Activated naive CD4-positive, alpha-beta T cell treated with anti-CD3 and anti-CD28 coated beads, Interleukin-2, amount 10 ng/mL, durations not matched to agents 7 days and 5 days (primary cell): ENCODE results near the gene STPG3.

Experiments used
- CTCF ChIA-PET: fragments of 350-600 bp; sonication (Branson Sonifier 250); formaldehyde crosslinking; loops from one replicate; lab custom pipeline; 2021; ENCODE audit warnings: antibody characterized with exemption; lab: Charles Lee
- DNase-seq: peaks from one replicate; pipeline ENCODE4 v3.0.0-alpha.2; 2020
- H3K27ac Mint-ChIP-seq: one replicate; pipeline ENCODE4 v1.8.0; 2021; ENCODE audit warnings: mild to moderate bottlenecking, moderate library complexity, mixed read lengths
- H3K27me3 Mint-ChIP-seq: one replicate; pipeline ENCODE4 v1.8.0; 2021; ENCODE audit warnings: mild to moderate bottlenecking, mixed read lengths
- H3K36me3 Mint-ChIP-seq: one replicate; pipeline ENCODE4 v1.8.0; 2021; ENCODE audit warnings: mixed read lengths
- H3K4me1 Mint-ChIP-seq: one replicate; pipeline ENCODE4 v1.8.0; 2021; ENCODE audit warnings: mixed read lengths
- H3K4me3 Mint-ChIP-seq: one replicate; pipeline ENCODE4 v1.8.0; 2021; ENCODE audit warnings: mild to moderate bottlenecking, moderate library complexity, mixed read lengths
- H3K9me3 Mint-ChIP-seq: one replicate; pipeline ENCODE4 v1.8.0; 2021; ENCODE audit warnings: mixed read lengths

STPG3 gene

DNA sequence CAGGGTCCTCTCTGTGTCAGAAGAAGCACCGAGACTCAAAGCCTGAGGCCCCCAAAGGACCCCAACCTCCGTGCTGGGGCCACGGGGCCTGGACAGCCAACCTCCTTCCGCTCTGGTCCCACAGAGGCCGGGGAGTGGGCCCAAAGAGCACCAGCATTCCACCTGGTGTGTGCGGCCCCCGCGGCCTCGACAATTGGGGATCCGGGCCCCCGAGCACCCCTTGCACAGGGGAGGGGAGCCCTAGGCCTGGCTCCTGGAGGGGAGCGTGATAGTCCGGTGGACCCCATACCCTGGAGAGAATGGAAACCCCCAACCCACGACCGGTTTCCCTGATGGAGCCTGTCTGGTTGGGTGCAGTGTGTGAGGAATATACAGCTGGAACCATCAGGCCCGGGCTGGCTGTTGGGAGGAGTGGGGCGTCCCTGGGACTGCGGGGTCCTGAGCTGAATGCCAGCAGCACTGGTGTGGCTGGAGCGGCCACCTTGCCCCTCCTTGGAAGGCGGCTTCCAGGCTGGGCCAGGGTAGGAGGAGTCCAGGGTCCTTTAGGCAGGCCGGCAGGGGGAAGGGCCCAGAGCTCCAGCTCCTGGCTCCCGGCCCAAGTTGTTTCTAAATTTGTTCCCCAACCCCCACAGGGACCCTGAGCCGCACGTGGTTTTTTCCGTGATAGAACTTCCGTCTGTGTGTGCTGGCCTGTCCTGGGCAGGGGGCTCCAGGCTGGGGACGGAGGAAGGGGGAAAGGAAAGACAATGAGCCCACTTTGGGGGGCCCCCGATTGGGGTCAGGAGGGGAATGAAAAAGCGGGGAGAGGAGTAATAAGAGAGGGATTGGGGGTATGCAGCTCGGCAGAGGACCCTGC is 25.6 kb downstream of the STPG3 start:
- peaks cover 40% of the 10 kb centered on the region for H3K27me3 Mint-ChIP-seq
- peak overlapping the region; percentile 50 for H3K4me3 Mint-ChIP-seq
- H3K27ac Mint-ChIP-seq: peak overlapping the region; percentile 37
- DNase-seq: no peak
- peaks cover 3% of the 10 kb centered on the region for H3K36me3 Mint-ChIP-seq
- CTCF ChIA-PET: interaction anchor here (1.3 kb wide), 1 partner anchor 25 kb away, joined by 4 read pairs; the partner anchor contains the start of gene NRARP
- no peaks in the 10 kb centered on the region for H3K9me3 Mint-ChIP-seq
- peaks cover 25% of the 10 kb centered on the region for H3K4me1 Mint-ChIP-seq

- Mint-ChIP-seq H3K36me3 (peaks cover 4% of the 10 kb centered on the region), H3K27me3 (peaks cover 46% of the 10 kb centered on the region), H3K27ac (peak within 1 kb of the TSS; percentile 82), H3K9me3 (no peaks in the 10 kb centered on the region), H3K4me3 (peak within 1 kb of the TSS; percentile 79), H3K4me1 (peaks cover 22% of the 10 kb centered on the region)
- CTCF ChIA-PET: interaction anchor here (1.3 kb wide), 1 partner anchor 25 kb away, joined by 4 read pairs; the partner anchor contains the start of gene NRARP
- peak; percentile 66 for DNase-seq
Measured at GRCh38 chr9:137277329-137278041, 26.4 kb downstream of the STPG3 start, which contains the start of gene TOR4A. TSS of gene TOR4A (plus strand) at chr9:137277726. CDS start at chr9:137278690, 964 bp downstream.

- Mint-ChIP-seq H3K27ac (peak overlapping the region; percentile 82), H3K36me3 (peaks cover 6% of the 10 kb centered on the region), H3K9me3 (no peaks in the 10 kb centered on the region), H3K4me1 (peaks cover 26% of the 10 kb centered on the region), H3K4me3 (peak overlapping the region; percentile 79), H3K27me3 (peaks cover 53% of the 10 kb centered on the region)
- peak; percentile 46 for DNase-seq
- CTCF ChIA-PET: interaction anchor here (1.3 kb wide), 1 partner anchor 24 kb away, joined by 4 read pairs; the partner anchor contains the start of gene NRARP
Measured at GRCh38 chr9:137278061-137278701, 27.1 kb downstream of the STPG3 start.

DNA sequence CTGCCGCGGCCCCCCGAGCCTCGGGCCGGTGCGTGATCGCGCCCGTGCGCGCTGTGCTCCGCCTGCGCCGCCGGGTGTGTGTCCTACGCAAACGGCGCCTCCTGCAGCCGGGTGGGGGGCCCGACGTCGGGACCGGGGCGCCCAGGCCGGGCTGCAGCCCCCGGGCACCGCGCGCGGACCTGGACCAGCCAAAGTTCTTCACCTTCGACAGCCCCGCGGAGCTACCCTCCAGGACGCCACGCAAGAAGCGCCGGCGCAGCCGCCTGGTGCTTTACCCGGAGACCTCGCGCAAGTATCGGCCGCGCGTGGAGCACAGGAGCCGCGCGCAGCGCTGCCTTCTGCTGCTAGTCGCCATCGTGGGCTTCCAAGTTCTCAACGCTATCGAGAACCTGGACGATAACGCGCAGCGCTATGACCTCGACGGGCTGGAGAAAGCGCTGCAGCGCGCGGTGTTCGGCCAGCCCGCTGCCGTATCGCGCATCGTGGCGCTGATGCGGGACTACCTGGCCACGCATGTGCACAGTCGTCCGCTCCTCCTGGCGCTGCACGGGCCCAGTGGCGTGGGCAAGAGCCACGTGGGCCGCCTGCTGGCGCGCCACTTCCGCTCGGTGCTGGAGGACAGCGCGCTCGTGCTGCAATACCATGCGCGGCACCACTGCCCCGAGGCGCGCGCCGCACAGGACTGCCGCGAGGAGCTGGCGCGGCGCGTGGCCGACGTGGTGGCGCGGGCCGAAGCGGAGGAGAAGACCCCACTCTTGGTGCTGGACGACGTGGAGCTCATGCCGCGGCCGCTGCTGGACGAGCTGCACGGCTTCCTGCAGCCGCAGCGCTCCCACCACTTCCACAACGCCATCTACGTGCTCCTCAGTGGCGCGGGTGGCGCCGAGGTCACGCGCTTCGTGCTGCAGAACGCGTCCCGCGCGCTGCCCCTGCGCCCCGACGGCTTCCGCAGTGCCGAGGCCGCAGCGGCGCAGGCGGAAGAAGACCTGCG is 27.9 kb downstream of the STPG3 start:
- DNase-seq: no peak
- Mint-ChIP-seq H3K27ac (no peak overlapping the region), H3K27me3 (peaks cover 57% of the 10 kb centered on the region), H3K4me3 (no peak overlapping the region), H3K36me3 (peaks cover 3% of the 10 kb centered on the region), H3K9me3 (no peaks in the 10 kb centered on the region), H3K4me1 (peaks cover 24% of the 10 kb centered on the region)
- CTCF ChIA-PET: interaction anchor here (1.0 kb wide), 1 partner anchor 226 kb away, joined by 3 read pairs; no protein-coding TSS in a partner anchor

DNA sequence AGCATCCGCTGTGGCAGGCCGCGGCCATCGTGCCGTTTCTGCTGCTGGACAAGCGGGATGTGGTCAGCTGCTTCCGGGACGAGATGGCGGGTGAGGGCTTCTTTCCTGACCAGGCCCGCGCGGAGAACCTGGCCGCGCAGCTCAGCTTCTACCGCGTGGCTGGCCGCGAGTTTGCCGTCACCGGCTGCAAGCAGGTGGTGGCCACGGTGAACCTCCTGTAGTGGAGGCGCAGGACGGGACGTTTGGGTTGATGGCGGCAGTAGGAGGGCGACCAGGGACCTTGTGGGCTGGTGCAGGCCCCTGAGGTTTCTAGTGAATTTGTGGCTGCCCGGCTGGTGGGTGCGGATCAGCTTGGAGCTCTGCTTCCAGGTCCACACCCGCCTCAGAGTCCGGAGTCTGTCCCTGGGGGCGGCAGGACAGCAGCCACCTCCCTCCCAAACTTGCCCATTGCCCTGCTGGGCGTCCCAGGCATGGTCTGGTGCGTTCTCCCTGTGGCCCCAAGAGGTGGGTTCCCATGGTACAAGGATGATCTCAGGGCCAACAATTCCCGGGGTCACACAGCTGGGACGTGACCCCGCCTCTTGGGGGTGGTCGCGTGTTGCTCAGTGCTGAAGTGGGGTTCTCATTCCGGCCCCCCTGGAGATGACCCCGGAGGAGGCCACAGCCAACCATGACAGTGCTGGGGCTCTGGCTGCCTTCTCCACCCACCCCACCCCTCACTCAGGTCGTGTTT is 28.8 kb downstream of the STPG3 start:
- peaks cover 21% of the 10 kb centered on the region for H3K4me1 Mint-ChIP-seq

GRCh38 chr9:137280474-137281344 is 29.6 kb downstream of the STPG3 start:
- CTCF ChIA-PET: interaction anchor here (1.0 kb wide), 1 partner anchor 225 kb away, joined by 3 read pairs; no protein-coding TSS in a partner anchor
- H3K4me1 Mint-ChIP-seq: peaks cover 17% of the 10 kb centered on the region

More for the DNA sequence above, 28.8 kb downstream of the STPG3 start:
- Mint-ChIP-seq H3K27ac (no peak overlapping the region), H3K27me3 (peaks cover 57% of the 10 kb centered on the region), H3K9me3 (no peaks in the 10 kb centered on the region), H3K4me3 (no peak overlapping the region), H3K36me3 (peaks cover 3% of the 10 kb centered on the region)
- CTCF ChIA-PET: interaction anchor here (1.0 kb wide), 1 partner anchor 225 kb away, joined by 3 read pairs; no protein-coding TSS in a partner anchor
- no peak for DNase-seq

DNA sequence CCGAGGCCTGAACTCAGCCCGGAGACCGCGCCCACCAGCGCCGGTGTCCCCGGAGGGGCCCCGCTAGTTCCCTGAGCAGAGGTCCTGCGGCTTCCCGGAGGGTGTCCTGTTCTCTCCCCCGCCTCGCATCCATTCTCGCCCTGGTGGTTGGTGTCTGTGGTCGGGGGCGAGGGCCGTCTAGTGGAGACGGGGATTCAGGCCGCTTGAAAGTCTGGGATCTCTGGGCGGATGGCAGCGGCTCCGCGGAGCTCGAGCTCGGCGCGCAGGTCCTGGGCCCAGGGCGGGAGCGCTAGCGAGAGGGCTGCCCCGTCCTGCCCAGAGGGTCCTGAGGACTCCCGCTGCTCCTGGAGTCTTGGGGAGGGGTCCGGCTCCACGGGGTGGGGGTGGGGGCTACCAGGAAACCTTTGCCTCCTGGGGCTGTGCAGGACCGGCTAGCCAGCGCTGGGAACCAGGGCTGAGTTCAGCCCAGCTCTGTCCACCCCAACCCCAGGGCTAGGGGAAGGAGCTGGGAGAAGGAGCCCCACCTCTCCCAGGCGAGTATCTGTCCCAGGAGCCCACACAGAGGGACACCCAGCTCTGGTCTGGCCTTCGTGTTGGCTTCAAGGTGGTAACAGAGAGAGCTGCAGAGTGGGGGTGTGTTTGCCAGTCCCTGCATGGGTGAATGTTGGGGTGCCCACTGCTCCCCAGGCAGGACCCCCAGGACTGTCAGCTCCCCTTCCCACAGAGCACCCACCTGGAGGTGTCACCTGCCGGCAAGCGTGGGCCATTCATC is 30.4 kb downstream of the STPG3 start:
- H3K27me3 Mint-ChIP-seq: peaks cover 50% of the 10 kb centered on the region
- H3K9me3 Mint-ChIP-seq: no peaks in the 10 kb centered on the region
- DNase-seq: no peak
- CTCF ChIA-PET: interaction anchor here (0.6 kb wide), 1 partner anchor 139 kb away, joined by 3 read pairs; no protein-coding TSS in a partner anchor
- H3K4me1 Mint-ChIP-seq: peaks cover 15% of the 10 kb centered on the region
- no peak overlapping the region for H3K27ac Mint-ChIP-seq
- peaks cover 3% of the 10 kb centered on the region for H3K36me3 Mint-ChIP-seq
- H3K4me3 Mint-ChIP-seq: no peak overlapping the region

More at GRCh38 chr9:137280474-137281344, 29.6 kb downstream of the STPG3 start:
- H3K9me3 Mint-ChIP-seq: no peaks in the 10 kb centered on the region
- no peak for DNase-seq
- no peak overlapping the region for H3K27ac Mint-ChIP-seq
- peaks cover 3% of the 10 kb centered on the region for H3K36me3 Mint-ChIP-seq
- no peak overlapping the region for H3K4me3 Mint-ChIP-seq
- peaks cover 55% of the 10 kb centered on the region for H3K27me3 Mint-ChIP-seq

DNA sequence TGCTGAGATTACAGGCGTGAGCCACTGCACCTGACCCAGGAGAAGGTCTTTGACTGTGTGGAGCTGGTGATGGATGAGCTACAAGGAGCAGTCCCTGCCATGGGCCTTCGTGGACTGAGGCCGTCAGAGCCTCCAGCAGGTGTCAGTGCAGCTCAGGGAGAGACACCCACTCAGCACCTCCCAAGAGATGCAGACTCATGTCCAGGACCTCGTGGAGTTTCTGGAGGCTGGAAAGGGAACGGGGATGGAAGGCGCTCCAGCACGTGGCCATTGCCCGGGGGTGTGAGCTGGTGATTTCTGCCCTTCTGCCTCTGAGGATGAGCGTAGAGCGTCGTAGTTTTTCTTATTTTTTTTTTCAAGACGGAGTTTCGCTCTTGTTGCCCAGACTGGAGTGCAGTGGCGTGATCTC is 35.9 kb downstream of the STPG3 start:
- Mint-ChIP-seq H3K4me1 (peaks cover 5% of the 10 kb centered on the region), H3K4me3 (no peak overlapping the region), H3K27me3 (peaks cover 26% of the 10 kb centered on the region), H3K36me3 (peaks cover 3% of the 10 kb centered on the region), H3K9me3 (no peaks in the 10 kb centered on the region), H3K27ac (no peak overlapping the region)
- CTCF ChIA-PET: interaction anchor here (0.6 to 1.8 kb wide), 12 partner anchors 10 to 238 kb away, joined by 3 to 8 read pairs (median 4); no protein-coding TSS in a partner anchor
- peak; percentile 71 for DNase-seq

GRCh38 chr9:137293094-137293481 is 42.0 kb downstream of the STPG3 start:
- no peak overlapping the region for H3K27ac Mint-ChIP-seq
- peaks cover 12% of the 10 kb centered on the region for H3K4me1 Mint-ChIP-seq
- no peaks in the 10 kb centered on the region for H3K36me3 Mint-ChIP-seq
- H3K27me3 Mint-ChIP-seq: peaks cover 52% of the 10 kb centered on the region
- CTCF ChIA-PET: interaction anchor here (1.0 to 2.2 kb wide), 2 partner anchors 9 to 153 kb away, joined by 4 to 7 read pairs; partner anchors contain the start of gene NRARP
- H3K9me3 Mint-ChIP-seq: no peaks in the 10 kb centered on the region
- H3K4me3 Mint-ChIP-seq: no peak overlapping the region
- no peak for DNase-seq

- Mint-ChIP-seq H3K4me1 (peaks cover 12% of the 10 kb centered on the region), H3K9me3 (no peaks in the 10 kb centered on the region), H3K27me3 (peaks cover 57% of the 10 kb centered on the region), H3K4me3 (no peak overlapping the region), H3K36me3 (no peaks in the 10 kb centered on the region), H3K27ac (no peak overlapping the region)
- CTCF ChIA-PET: interaction anchor here (1.0 to 2.2 kb wide), 2 partner anchors 8 to 152 kb away, joined by 4 to 7 read pairs; partner anchors contain the start of gene NRARP
- no peak for DNase-seq
Measured at GRCh38 chr9:137293482-137294090, 42.5 kb downstream of the STPG3 start.
